ENCODE measurements around the gene PAK4.

The PAK4 gene

DNA sequence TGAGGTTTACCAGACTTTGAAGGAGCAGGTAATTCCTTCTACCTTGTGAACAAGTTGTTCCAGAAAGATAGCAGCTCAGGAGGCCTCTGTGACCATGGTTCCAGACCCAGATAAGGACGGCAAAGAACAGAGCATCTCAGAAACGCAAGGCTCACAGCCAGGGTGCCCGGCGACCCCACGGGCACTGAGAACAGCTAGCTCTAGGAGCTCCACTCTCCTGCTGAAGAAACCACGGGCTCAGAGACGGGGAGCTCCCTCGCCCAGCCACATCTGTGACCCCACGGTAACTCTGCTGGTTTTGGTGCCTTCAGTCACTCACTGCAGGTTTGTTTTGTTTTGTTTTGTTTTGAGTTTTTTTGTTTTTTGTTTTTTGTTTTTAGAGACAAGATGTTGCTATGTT lies 55.2 kb downstream of the PAK4 start:
- DNase-seq (ENCODE audit: low read depth, low spot score): no peak

DNA sequence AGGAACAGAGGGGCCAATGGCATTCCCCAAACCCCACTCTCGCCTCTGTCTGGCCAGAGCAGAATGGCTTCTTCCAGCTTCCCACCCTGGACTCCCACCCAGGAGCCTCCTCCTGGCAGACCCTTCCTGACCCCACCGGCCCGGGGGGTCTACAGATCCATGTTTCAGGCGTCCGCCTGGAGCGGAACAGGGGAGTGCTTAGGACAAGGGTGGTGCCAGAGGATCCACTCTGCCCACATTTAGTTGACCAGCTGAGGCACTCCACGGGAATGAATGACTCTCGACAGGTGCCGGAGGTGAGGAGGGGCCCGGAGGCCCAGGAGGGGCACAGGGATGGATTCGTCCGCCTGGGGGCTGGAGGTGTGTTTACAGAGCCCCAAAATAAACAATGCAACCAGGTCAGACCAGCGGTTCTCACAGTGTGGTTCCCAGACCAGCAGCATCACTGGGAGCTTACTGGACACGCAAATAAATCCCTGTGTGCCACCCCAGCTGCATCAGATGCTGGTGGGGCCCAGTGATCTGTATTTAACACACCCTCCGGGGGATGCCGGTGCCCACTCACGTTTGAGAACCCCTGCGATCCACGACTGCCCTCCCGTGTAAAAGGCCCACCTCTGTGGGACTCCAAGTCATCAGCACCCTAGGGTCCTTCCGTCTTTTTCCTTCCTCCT lies 56.1 kb downstream of the PAK4 start:
- DNase-seq (ENCODE audit: low read depth, low spot score): no peak

DNA sequence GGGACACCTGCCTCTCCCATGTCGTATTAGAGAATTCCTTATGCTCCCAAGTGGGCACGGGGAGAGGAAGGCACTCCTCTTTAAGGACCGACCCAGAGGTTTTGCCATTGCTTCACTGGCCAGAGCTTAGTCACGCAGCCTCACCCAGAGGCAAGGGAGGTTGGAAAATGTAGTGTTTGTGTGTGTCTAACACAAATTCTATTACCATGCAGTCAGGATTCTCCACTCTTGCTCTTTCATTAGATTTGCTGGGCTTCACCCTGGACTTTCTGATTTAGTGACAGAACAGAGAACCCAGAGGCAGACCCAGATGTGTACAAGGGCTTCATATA lies 56.6 kb downstream of the PAK4 start:
- no peak for DNase-seq (ENCODE audit: low read depth, low spot score)

- no peak for DNase-seq (ENCODE audit: low read depth, low spot score)
Observed at GRCh38 chr19:39183104-39183503, 57.5 kb downstream of the PAK4 start.

GRCh38 chr19:39186391-39186790 lies 60.8 kb downstream of the PAK4 start:
- DNase-seq (ENCODE audit: low read depth, low spot score): no peak

DNA sequence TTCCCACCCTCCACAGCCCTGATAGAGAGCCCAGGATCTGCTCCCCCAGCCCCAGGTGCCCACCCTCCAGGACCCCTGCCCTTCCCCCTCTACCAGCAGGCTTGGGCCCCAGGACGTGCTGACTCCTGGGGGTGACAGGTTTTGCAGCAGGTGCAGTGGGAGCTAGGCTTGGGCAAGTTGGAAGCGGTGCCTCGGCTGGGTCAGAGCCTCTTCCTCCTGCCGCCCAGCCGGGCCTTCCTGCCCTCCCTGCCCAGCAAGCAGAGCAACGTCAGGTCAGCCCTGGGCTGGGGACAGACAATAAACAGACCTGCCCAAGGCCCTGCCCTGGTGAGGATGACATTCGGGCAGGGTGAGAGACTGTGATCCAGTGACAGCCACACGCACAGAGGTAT lies 62.0 kb downstream of the PAK4 start:
- DNase-seq (ENCODE audit: low read depth, low spot score): no peak

GRCh38 chr19:39188960-39189359 lies 63.4 kb downstream of the PAK4 start:
- DNase-seq (ENCODE audit: low read depth, low spot score): no peak

GRCh38 chr19:39190768-39191167 lies 65.2 kb downstream of the PAK4 start:
- DNase-seq (ENCODE audit: low read depth, low spot score): no peak

- no peak for DNase-seq (ENCODE audit: low read depth, low spot score)
Observed at GRCh38 chr19:39192846-39193245, 67.3 kb downstream of the PAK4 start.

- DNase-seq (ENCODE audit: low read depth, low spot score): no peak
Observed at GRCh38 chr19:39193803-39194202, 68.2 kb downstream of the PAK4 start.

- no peak for DNase-seq (ENCODE audit: low read depth, low spot score)
Observed at GRCh38 chr19:39194832-39195542, 69.4 kb downstream of the PAK4 start.

GRCh38 chr19:39195755-39196154 lies 70.2 kb downstream of the PAK4 start:
- DNase-seq (ENCODE audit: low read depth, low spot score): no peak

DNA sequence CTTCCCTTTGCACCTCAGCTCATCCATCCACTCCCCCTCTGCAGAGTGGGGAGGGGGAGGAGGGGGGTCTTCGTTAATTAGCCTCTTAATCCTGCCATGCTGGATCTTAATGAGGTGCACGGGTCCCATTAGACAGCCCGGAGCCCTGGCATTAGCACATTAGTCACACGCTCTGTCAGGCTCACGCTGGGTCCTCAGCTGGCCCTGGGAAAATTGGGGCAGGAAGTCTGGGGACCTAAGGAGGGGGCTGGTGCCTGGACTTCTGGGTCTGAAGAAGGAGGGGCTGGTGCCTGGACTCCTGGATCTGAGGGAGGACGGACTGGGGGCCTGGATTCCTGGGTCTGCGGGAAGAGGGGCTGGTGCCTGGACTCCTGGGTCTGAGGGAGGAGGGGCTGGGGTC lies 70.7 kb downstream of the PAK4 start:
- DNase-seq (ENCODE audit: low read depth, low spot score): no peak

- no peak for DNase-seq (ENCODE audit: low read depth, low spot score)
Observed at GRCh38 chr19:39196860-39197562, 71.4 kb downstream of the PAK4 start, which contains the start of gene NCCRP1. NCCRP1 (plus strand) TSS chr19:39196964; CDS start chr19:39196983, 19 bp downstream.

GRCh38 chr19:39197808-39198207 lies 72.2 kb downstream of the PAK4 start:
- no peak for DNase-seq (ENCODE audit: low read depth, low spot score)

DNA sequence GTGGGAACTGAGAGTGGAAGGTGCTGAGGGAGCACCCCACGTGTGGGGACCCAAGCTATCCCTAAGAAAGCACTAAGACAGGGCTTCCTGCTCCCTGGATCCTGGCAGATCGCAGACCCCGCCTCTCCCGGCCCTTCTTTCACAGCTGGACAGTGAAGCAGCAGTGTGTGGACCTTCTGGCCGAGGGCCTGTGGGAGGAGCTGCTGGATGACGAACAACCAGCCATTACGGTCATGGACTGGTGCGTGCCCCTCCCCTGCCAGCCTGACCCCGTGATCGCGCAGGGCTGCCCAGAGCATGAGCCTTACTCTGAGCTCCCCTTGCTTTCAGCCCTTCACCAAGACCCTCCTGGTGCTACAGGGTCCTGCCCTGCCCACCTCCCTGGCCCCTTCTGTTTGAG lies 73.4 kb downstream of the PAK4 start:
- DNase-seq (ENCODE audit: low read depth, low spot score): no peak

- no peak for DNase-seq (ENCODE audit: low read depth, low spot score)
Observed at GRCh38 chr19:39200066-39200802, 74.6 kb downstream of the PAK4 start.

DNA sequence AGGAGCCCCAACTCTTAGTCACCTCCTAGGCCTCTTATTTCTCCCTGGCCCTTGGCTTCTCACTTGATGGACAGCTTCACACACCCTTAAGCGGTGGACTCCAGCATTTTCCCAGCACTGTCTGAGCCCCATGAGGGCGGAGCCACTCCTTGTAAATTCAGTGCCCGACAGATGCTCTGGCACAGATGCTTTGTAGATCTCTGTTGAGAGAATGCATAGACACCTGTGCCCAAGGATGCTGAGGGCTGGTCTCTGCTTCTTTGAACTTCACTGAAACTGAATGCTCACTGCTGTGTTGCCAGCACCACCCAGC lies 75.2 kb downstream of the PAK4 start:
- DNase-seq (ENCODE audit: low read depth, low spot score): no peak

DNA sequence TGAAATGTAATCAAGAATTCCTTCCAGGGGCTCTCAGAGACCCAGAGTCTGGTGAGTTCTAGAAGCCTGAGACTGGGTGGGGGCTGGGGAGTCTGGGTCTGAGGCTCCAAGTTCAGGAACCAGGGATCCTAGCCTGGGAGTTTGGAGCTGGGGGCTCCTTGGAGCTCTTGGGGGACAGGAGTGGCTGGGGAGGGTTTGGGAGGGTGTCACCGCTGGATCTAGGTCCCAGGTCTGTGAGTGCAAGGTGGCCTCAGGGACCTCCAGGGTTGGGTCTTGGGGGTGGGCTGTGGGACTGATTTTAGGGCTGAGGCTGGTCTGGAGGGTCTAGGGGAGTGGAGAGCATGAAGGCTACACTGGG lies 77.4 kb downstream of the PAK4 start:
- no peak for DNase-seq (ENCODE audit: low read depth, low spot score)

GRCh38 chr19:39203372-39204341 lies 78.1 kb downstream of the PAK4 start, which contains the start of gene SYCN:
SYCN (minus strand) TSS chr19:39204263; CDS start chr19:39204254, 9 bp downstream.
- DNase-seq (ENCODE audit: low read depth, low spot score): no peak

DNA sequence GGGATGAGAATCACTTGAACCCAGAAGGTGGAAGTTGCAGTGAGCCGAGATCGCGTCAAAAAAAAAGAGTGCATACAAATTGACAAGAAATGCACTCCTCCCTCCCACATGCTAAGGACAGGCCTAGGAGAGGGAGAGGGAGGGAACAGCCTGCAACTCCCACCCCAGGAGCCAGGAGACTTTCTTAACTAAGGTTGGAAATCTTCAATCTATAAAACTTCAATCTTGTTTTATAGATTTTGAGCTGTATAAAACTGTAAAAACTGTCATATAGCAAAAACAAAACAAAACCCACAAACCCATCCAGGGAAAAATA lies 79.8 kb downstream of the PAK4 start:
- DNase-seq (ENCODE audit: low read depth, low spot score): no peak
